Smooth muscle cell (in vitro differentiated cells): ENCODE data around the gene DIMT1. TPM values are rescaled to one million over a fixed set of nuclear protein-coding genes. Genes with fewer than 3 reads are reported as not detected.

Source experiments
- DNase-seq: peaks from one replicate; lab custom pipeline; 2025; ENCODE audit not compliant: unreplicated experiment; lab: John Stamatoyannopoulos, UW
- H2AFZ ChIP-seq: fragments of 200-600 bp; sonication (generic); 2 replicates; pipeline ENCODE4 v1.6.0; 2016; ENCODE audit warnings: antibody characterized with exemption, low read depth, mild to moderate bottlenecking
- H3F3A ChIP-seq: fragments of 200-600 bp; sonication (generic); 2 replicates; pipeline ENCODE4 v1.6.0; 2017; ENCODE audit warnings: antibody characterized with exemption, low read depth
- H3K27ac ChIP-seq: fragments of 200-600 bp; sonication (generic); 2 replicates; pipeline ENCODE4 v1.5.1; 2016; ENCODE audit warnings: low read depth, mild to moderate bottlenecking
- H3K27me3 ChIP-seq: fragments of 200-600 bp; sonication (generic); 2 replicates; pipeline ENCODE4 v1.6.1; 2016; ENCODE audit warnings: low read depth, mild to moderate bottlenecking
- H3K36me3 ChIP-seq: fragments of 200-600 bp; sonication (generic); 2 replicates; pipeline ENCODE4 v1.5.1; 2016; ENCODE audit warnings: low read depth
- H3K4me1 ChIP-seq: fragments of 200-600 bp; sonication (generic); 2 replicates; pipeline ENCODE4 v1.5.1; 2016; ENCODE audit warnings: low read depth
- H3K4me2 ChIP-seq: fragments of 200-600 bp; sonication (generic); 2 replicates; pipeline ENCODE4 v1.6.0; 2016; ENCODE audit warnings: mild to moderate bottlenecking
- H3K4me3 ChIP-seq: fragments of 200-600 bp; sonication (generic); 2 replicates; pipeline ENCODE4 v1.5.1; 2016; ENCODE audit warnings: mild to moderate bottlenecking
- H3K79me2 ChIP-seq: fragments of 200-600 bp; sonication (generic); 2 replicates; pipeline ENCODE4 v1.6.0; 2016; ENCODE audit warnings: low read depth, mild to moderate bottlenecking
- H3K9ac ChIP-seq: fragments of 200-600 bp; sonication (generic); 2 replicates; pipeline ENCODE4 v1.6.0; 2016; ENCODE audit warnings: low read depth
- H3K9me3 ChIP-seq: fragments of 200-600 bp; sonication (generic); replicated peaks from 2 replicates; pipeline ENCODE4 v1.5.1; 2016; ENCODE audit warnings: low read depth
- H4K20me1 ChIP-seq: fragments of 200-600 bp; sonication (generic); 2 replicates; pipeline ENCODE4 v1.6.0; 2016; ENCODE audit warnings: low read depth
- WGBS: methylation state at CpG from one replicate; pipeline ENCODE4 v1.1.7; 2016; ENCODE audit warnings: low lambda C conversion rate; 5-methylcytosine and 5-hydroxymethylcytosine counted together
- polyA plus RNA-seq: library from polyadenylated mRNA; unstranded; fragments of >200 nt; fragmentation: Nextera tagmentation; extraction: Ambion mirVana; gene quantifications from 2 replicates; pipeline ENCODE4 v1.2.1, GENCODE V29; 2016
- total RNA-seq: library from RNA; depleted of rRNA; stranded (reverse); fragments of >200 nt; gene quantifications from 2 replicates; pipeline ENCODE4 v1.2.3, GENCODE V29; 2014
- TF ChIP-seq, protein P1 (sequence below): fragments of 200-600 bp; sonication (generic); IDR thresholded peaks from 2 replicates; pipeline ENCODE4 v1.5.1; 2017; ENCODE audit warnings: borderline replicate concordance, mild to moderate bottlenecking, antibody characterized with exemption; ENCODE audit not compliant: insufficient read depth, poor library complexity, severe bottlenecking

DIMT1 gene
- total and polyA plus RNA-seq, 2 experiments from 2014 or later = 27.8 to 29.2 TPM

DNA sequence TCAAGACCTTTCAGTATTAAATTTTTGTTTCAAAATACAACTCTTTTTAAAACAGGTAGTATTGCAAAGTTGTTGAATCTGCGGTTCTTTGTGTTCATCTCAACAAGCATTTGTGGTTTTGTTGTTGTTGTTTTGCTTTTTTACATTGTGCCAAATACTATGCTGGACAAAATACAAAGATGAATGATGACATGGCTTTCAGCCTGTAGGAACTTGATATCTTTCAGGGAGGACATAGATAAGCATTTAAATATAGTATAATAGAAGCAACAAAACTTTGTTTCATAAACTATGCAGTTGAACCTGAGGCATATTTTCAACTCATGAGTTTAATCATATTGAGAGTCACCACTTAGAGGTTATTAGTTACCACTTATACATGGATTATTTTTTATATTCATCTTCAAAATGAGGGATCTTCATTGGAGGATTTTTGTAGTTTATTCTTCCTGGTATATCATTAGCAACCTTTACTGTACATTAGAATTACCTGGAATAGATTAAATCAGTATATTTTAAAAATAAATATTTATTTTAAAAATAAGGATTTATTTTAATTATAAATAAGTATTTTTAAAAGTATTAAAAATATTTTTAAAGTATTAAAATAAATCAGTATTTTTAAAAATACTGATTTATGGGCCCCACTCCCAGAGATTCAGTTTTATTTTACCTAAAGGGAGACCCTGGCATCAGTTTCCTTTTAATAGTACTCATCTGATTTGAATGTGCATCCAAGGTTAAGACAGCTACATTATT lies 54.8 kb downstream of the DIMT1 start:
- no peak overlapping the region for H3K9ac ChIP-seq
- DNase-seq = no peak
- H3K27ac ChIP-seq = no peak overlapping the region
- H3K27me3 ChIP-seq = no peaks in the 10 kb centered on the region
- H3K4me3 ChIP-seq = no peak overlapping the region
- WGBS = 100% methylated on average over 1 of the region's 1 CpG
- H2AFZ ChIP-seq = no peak overlapping the region
- peaks cover 38% of the 10 kb centered on the region for H3K79me2 ChIP-seq
- TF ChIP-seq, protein P1, sequence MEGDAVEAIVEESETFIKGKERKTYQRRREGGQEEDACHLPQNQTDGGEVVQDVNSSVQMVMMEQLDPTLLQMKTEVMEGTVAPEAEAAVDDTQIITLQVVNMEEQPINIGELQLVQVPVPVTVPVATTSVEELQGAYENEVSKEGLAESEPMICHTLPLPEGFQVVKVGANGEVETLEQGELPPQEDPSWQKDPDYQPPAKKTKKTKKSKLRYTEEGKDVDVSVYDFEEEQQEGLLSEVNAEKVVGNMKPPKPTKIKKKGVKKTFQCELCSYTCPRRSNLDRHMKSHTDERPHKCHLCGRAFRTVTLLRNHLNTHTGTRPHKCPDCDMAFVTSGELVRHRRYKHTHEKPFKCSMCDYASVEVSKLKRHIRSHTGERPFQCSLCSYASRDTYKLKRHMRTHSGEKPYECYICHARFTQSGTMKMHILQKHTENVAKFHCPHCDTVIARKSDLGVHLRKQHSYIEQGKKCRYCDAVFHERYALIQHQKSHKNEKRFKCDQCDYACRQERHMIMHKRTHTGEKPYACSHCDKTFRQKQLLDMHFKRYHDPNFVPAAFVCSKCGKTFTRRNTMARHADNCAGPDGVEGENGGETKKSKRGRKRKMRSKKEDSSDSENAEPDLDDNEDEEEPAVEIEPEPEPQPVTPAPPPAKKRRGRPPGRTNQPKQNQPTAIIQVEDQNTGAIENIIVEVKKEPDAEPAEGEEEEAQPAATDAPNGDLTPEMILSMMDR = no peak
- H4K20me1 ChIP-seq = peaks cover 50% of the 10 kb centered on the region
- no peaks in the 10 kb centered on the region for H3K4me1 ChIP-seq
- H3K36me3 ChIP-seq = peaks cover 13% of the 10 kb centered on the region
- no peaks in the 10 kb centered on the region for H3F3A ChIP-seq
- no peak overlapping the region for H3K4me2 ChIP-seq
- H3K9me3 ChIP-seq = no peaks in the 10 kb centered on the region

DNA sequence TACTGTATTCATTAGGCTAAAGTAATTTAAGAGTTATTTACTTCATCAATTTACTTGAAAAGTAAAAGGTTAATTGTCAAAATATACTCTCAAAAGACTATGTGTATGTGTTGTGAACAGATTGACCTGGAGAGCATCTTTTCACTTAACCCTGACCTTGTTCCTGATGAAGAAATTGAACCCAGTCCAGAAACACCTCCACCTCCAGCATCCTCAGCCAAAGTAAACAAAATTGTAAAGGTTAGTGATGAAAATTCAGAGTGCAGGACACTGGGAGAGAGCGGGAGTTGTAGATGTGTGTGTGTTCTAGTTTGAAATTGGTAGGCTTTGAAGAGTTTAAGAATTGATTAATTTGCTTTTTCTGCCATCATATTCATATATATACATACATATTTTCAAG lies 55.8 kb downstream of the DIMT1 start:
- H3K4me2 ChIP-seq = no peak overlapping the region
- 100% methylated on average over 1 of the region's 1 CpG for WGBS
- H2AFZ ChIP-seq = no peak overlapping the region
- H3K27me3 ChIP-seq = no peaks in the 10 kb centered on the region
- peaks cover 60% of the 10 kb centered on the region for H4K20me1 ChIP-seq
- no peak for DNase-seq
- no peak overlapping the region for H3K9ac ChIP-seq
- no peak overlapping the region for H3K27ac ChIP-seq
- no peaks in the 10 kb centered on the region for H3F3A ChIP-seq
- H3K4me1 ChIP-seq = no peaks in the 10 kb centered on the region
- H3K36me3 ChIP-seq = peaks cover 13% of the 10 kb centered on the region
- TF ChIP-seq, protein P1 = no peak
- H3K4me3 ChIP-seq = no peak overlapping the region
- peaks cover 48% of the 10 kb centered on the region for H3K79me2 ChIP-seq
- H3K9me3 ChIP-seq = no peaks in the 10 kb centered on the region

DNA sequence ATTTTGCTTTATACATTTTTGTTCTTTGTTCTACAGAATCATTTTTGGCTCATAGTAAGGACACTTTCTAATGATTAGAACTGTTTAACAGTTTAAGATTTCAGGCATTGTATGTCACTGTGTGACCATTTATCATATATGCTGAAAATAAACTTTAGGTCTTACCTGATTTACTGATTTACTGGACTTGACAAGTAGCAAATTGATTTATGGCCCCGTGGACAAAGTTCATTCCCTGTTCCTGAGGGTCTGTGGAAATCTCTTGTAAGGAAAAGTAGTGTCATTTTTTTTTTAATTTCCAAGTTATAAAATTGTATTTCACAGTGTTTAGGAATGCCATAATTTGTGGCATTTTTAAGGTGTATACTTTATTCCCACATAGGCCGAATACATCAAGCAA lies 57.0 kb downstream of the DIMT1 start:
- TF ChIP-seq, protein P1 = no peak
- H3K27me3 ChIP-seq = no peaks in the 10 kb centered on the region
- H3K9ac ChIP-seq = no peak overlapping the region
- no peak overlapping the region for H3K27ac ChIP-seq
- WGBS = 93% methylated on average over 2 of the region's 2 CpGs
- no peak for DNase-seq
- H3K9me3 ChIP-seq = no peaks in the 10 kb centered on the region
- peaks cover 59% of the 10 kb centered on the region for H3K79me2 ChIP-seq
- no peaks in the 10 kb centered on the region for H3K4me1 ChIP-seq
- no peak overlapping the region for H3K4me2 ChIP-seq
- H3K36me3 ChIP-seq = peaks cover 8% of the 10 kb centered on the region
- peaks cover 72% of the 10 kb centered on the region for H4K20me1 ChIP-seq
- H2AFZ ChIP-seq = no peak overlapping the region
- no peak overlapping the region for H3K4me3 ChIP-seq
- no peaks in the 10 kb centered on the region for H3F3A ChIP-seq

DNA sequence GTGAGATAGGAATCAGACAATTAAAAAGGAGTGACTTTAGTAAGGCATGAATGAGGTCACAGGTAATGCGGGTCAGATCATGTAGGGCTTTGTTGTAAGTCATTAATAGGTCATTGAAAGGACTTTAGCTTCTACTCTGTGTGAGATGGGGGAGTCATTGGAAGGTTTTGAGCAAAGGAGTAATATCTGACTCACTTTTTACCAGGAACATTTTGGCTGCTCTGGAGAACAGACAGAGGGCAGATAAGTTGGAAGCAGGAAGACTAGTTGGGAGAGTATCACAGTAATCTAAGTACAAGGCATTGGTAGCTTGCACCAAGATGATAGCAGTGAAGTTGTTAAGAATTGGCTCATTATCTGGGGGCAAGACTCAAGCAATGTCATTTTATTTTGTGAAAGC lies 60.3 kb downstream of the DIMT1 start:
- no peaks in the 10 kb centered on the region for H3K27me3 ChIP-seq
- DNase-seq = no peak
- WGBS = 90% methylated on average over 1 of the region's 1 CpG
- H4K20me1 ChIP-seq = peaks cover 92% of the 10 kb centered on the region
- H3K4me1 ChIP-seq = no peaks in the 10 kb centered on the region
- H3K36me3 ChIP-seq = no peaks in the 10 kb centered on the region
- H3K79me2 ChIP-seq = peaks cover 85% of the 10 kb centered on the region
- H3K4me2 ChIP-seq = no peak overlapping the region
- H3K9me3 ChIP-seq = no peaks in the 10 kb centered on the region
- TF ChIP-seq, protein P1 = no peak
- no peak overlapping the region for H3K27ac ChIP-seq
- no peak overlapping the region for H3K9ac ChIP-seq
- H3F3A ChIP-seq = no peaks in the 10 kb centered on the region
- no peak overlapping the region for H3K4me3 ChIP-seq
- no peak overlapping the region for H2AFZ ChIP-seq
